Upper lobe of left lung (tissue), 6 donors: ENCODE measurements around the gene OSBPL2. TPM values are rescaled to one million over a fixed set of nuclear protein-coding genes. Genes with fewer than 3 reads are reported as not detected.
A peak's percentile ranks its signal among the peaks of the same experiment; 100 is the strongest.

Experiments
- ATAC-seq, 2 donors: fragments of 200-7000 bp; cut with Tn5 transposase; one replicate each; pipeline ENCODE4 v1.9.1; 2022; ENCODE audit warnings: mild to moderate bottlenecking in 2 of 2, moderate library complexity in 2 of 2; ENCODE audit not compliant: low FRiP score in 2 of 2
- DNase-seq, 2 donors: peaks; one replicate each; pipeline ENCODE4 v3.0.0-alpha.2; 2019 to 2020
- H3K27ac ChIP-seq, 4 donors: fragments of 200-600 bp; sonication (generic); one replicate each; pipeline ENCODE4 v1.5.1; 2016 to 2019
- H3K27me3 ChIP-seq, 4 donors: fragments of 200-600 bp; sonication (generic); one replicate each; pipeline ENCODE4 v1.5.1; 2017 to 2019
- H3K36me3 ChIP-seq, 4 donors: fragments of 200-600 bp; sonication (generic); one replicate each; pipeline ENCODE4 v1.5.1; 2016 to 2019
- H3K4me1 ChIP-seq, 4 donors: fragments of 200-600 bp; sonication (generic); one replicate each; pipeline ENCODE4 v1.5.1; 2018 to 2019
- H3K4me3 ChIP-seq, 4 donors: fragments of 200-600 bp; sonication (generic); one replicate each; pipeline ENCODE4 v1.5.1; 2017 to 2019; ENCODE audit warnings: mild to moderate bottlenecking in 2 of 4, moderate library complexity in 1 of 4
- H3K9me3 ChIP-seq, 4 donors: fragments of 200-600 bp; sonication (generic); one replicate each; pipeline ENCODE4 v1.5.1; 2018 to 2019
- EP300 ChIP-seq, 4 donors: sonication (generic); formaldehyde crosslinking; IDR thresholded peaks; one replicate each; pipeline ENCODE4 v1.5.1; 2017; ENCODE audit warnings: antibody characterized with exemption in 4 of 4, control low read depth in 2 of 4
- POLR2A ChIP-seq, 4 donors: fragments of 450-650 bp; IDR thresholded peaks; one replicate each; pipeline ENCODE4 v1.5.1; 2016 to 2017; ENCODE audit warnings: antibody characterized with exemption in 4 of 4, mild to moderate bottlenecking in 2 of 4
- POLR2AphosphoS5 ChIP-seq, 2 donors: sonication (generic); formaldehyde crosslinking; IDR thresholded peaks; one replicate each; pipeline ENCODE4 v1.5.1; 2017; ENCODE audit warnings: antibody characterized with exemption in 2 of 2
- WGBS, 2 donors: methylation state at CpG; one replicate each; pipeline ENCODE4 v1.1.5; 2017 to 2018; 5-methylcytosine and 5-hydroxymethylcytosine counted together
- total RNA-seq, 6 donors: library from RNA; depleted of rRNA in 4 of 6; stranded (reverse); fragments of >200 nt in 4 of 6; gene quantifications; one replicate each; pipeline versions ENCODE4 v1.1.0 to v1.2.1, GENCODE V29; 2016 to 2021
- TF ChIP-seq, protein P1 (sequence below), 6 experiments: fragments of 450-650 bp in 4 of 6; fragments of 200-600 bp in 2 of 6; sonication (generic) in 2 of 6; IDR thresholded peaks; one replicate each; pipeline ENCODE4 v1.5.1; 2016 to 2019; ENCODE audit warnings: antibody characterized with exemption in 6 of 6
- donor health status: DM: no; HTN: no; CAD: no; lungs with moderate emphysema.
- donor health status: DM: no; HTN: yes; CAD: no; lungs with severe emphysema.

The OSBPL2 gene
- total RNA-seq, 6 donors from 2014 or later, result 35.7 to 65.0 (median 48.0) TPM

DNA sequence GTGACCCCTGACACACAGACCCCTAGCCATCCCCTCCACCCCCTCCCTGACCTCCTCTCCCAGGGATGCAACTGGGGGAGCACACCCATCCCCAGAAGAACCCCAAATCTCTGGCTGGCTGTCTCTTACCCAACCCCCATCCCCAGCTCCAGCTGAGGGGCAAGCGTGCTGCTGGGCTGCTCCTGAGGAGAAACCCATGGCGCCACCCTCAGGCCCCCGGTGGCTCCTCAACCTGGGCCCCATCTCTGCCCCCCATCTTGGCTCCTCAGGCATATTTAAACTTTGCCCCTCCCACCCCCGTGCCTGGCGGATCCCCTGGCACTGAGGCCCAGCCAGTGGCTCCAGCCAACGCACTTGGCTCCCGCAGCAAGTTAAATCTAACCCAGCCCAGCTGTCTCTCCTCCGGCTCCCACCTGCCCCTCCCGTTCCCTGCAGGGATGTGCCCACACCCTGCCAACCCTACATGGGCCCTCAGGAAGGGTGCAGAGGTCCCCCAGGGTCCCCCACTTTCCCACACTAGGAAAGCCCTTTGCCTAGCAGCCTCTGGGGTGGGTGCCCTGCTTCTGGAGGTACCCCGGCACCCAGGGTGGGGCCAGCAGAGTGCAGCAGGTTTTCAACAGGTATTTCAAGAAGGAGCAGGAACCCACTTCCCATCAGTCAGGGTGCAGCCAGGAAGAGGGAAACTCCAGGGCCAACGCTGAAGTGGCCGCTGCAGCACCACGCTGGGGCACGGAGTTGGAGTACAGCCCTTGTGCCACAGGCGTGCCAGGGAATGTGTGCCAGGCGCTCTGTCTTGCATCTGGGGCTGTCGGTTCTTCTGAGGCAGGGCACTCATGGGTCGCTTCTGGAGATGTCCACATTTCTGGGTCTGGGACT lies 5.3 kb upstream of the OSBPL2 start:
- H3K27ac ChIP-seq, result no peak overlapping the region
- peak in 1 of 2 donors; percentile 54 for DNase-seq

DNA sequence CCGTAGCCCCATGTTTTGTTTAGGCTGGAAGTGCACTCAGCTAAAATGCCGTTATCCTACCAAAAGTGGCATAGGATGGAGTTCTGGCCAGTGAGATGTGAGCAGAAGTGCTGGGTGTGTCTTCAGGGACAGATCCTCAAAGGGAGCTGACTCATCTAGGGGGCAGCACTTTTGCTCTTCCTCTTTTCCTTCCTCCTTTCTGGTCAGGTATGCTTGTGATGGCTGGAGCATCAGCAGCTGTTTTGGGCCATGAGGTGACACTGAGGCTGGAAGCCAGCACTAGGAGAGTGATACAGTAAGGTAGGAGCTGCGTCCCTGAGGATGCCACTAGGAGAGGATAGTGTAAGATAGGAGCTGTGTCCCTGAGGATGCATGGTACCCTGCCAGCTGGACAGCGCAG lies 4.6 kb upstream of the OSBPL2 start:
- Histone ChIP-seq H3K4me1 (peaks cover 2 to 12% (median 6%) of the 10 kb centered on the region in 4 donors), H3K9me3 (no peaks in the 10 kb centered on the region), H3K27ac (no peak overlapping the region), H3K4me3 (no peak overlapping the region), H3K27me3 (no peaks in the 10 kb centered on the region), H3K36me3 (no peaks in the 10 kb centered on the region)
- DNase-seq (no peak), ATAC-seq (no peak)
- 62 to 83% methylated on average over 2 to 4 of the region's 4 CpGs for WGBS, 2 donors
- TF ChIP-seq EP300 (IDR thresholded peaks at IDR 0.05), result no peak
- no peak for TF ChIP-seq POLR2A (IDR thresholded peaks at IDR 0.05)
- TF ChIP-seq, protein P1, sequence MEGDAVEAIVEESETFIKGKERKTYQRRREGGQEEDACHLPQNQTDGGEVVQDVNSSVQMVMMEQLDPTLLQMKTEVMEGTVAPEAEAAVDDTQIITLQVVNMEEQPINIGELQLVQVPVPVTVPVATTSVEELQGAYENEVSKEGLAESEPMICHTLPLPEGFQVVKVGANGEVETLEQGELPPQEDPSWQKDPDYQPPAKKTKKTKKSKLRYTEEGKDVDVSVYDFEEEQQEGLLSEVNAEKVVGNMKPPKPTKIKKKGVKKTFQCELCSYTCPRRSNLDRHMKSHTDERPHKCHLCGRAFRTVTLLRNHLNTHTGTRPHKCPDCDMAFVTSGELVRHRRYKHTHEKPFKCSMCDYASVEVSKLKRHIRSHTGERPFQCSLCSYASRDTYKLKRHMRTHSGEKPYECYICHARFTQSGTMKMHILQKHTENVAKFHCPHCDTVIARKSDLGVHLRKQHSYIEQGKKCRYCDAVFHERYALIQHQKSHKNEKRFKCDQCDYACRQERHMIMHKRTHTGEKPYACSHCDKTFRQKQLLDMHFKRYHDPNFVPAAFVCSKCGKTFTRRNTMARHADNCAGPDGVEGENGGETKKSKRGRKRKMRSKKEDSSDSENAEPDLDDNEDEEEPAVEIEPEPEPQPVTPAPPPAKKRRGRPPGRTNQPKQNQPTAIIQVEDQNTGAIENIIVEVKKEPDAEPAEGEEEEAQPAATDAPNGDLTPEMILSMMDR (IDR thresholded peaks at IDR 0.05), result no peak
- TF ChIP-seq POLR2AphosphoS5 (IDR thresholded peaks at IDR 0.05), result no peak

More for the DNA sequence above, 5.3 kb upstream of the OSBPL2 start:
- no peak for ATAC-seq
- H3K36me3 ChIP-seq, result no peaks in the 10 kb centered on the region
- H3K4me3 ChIP-seq, result no peak overlapping the region
- H3K27me3 ChIP-seq, result no peaks in the 10 kb centered on the region
- TF ChIP-seq, protein P1 (IDR thresholded peaks at IDR 0.05), result no peak
- TF ChIP-seq POLR2A (IDR thresholded peaks at IDR 0.05) (no peak), EP300 (IDR thresholded peaks at IDR 0.05) (no peak), POLR2AphosphoS5 (IDR thresholded peaks at IDR 0.05) (no peak)
- 55 to 58% methylated on average over 6 to 17 of the region's 18 CpGs for WGBS, 2 donors
- peaks cover 2 to 12% (median 6%) of the 10 kb centered on the region in 4 donors for H3K4me1 ChIP-seq
- H3K9me3 ChIP-seq, result no peaks in the 10 kb centered on the region

DNA sequence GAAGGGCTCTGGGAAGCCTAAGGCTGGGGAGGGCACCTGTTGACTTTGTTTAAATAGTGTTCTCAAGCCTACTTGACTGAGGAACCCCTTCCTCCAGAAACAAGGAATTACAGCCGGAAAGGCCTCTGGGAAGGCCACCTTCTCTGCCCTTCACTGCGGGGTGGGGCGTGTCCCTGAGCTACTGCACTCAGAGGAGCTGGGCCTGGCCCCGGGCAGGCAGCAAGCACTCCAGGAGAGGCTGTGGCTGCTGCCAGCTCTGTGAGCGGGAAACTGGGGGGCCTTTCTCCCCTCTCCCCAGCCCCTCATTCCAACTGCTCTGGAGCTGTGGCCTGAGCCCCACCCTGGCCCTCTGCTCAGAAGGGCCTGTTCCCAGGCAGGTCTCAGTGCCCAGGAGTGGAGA lies 4.0 kb upstream of the OSBPL2 start:
- 45% methylated on average over 5 of the region's 5 CpGs; no CpG with 5 or more reads in 1 of the 2 donors for WGBS, 2 donors
- Histone ChIP-seq H3K27ac (no peak overlapping the region), H3K9me3 (no peaks in the 10 kb centered on the region), H3K4me3 (no peak overlapping the region), H3K36me3 (no peaks in the 10 kb centered on the region), H3K4me1 (peaks cover 4 to 15% (median 8%) of the 10 kb centered on the region in 4 donors), H3K27me3 (no peaks in the 10 kb centered on the region)
- TF ChIP-seq POLR2A (IDR thresholded peaks at IDR 0.05) (no peak), EP300 (IDR thresholded peaks at IDR 0.05) (no peak), POLR2AphosphoS5 (IDR thresholded peaks at IDR 0.05) (no peak)
- TF ChIP-seq, protein P1 (IDR thresholded peaks at IDR 0.05), result no peak
- peak in 1 of 2 donors; percentile 68 for DNase-seq
- no peak for ATAC-seq

DNA sequence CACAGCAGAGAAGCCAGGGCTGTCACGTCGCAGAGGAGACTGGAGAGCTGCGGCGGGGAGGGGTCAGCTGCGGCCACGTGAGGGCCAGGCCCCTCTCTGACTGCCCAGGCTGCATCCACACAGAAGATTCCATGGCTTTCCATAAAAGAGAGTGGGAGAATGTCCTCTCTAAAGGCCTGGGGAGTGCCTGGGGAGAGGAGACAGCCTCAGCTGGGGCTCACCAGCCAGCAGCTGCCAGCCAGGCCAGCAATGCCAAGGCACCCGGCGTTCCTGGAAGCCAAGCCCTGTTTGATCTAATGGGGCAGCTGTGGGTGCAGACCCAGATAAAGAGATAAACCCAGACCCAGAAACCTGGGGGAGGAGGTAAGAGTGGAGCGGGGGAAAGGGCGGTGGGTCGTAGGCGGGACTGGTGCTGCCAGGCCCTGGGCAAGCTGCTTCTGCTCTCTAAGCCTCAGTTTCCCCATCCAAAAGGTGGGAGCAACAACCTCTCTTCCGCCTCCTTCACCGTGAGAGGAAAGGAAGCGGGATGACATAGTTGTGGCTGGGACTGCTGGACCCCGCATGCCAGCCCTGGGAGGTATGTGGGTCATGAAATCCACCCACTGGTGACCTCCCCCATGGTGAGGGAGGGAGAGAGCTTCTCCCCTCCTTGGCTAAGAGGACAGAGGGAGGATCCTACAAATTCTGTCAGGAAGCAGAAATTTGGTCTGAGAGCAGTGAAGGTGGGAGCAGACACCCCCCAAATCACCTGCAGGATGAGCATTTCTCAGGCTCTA lies 3.1 kb upstream of the OSBPL2 start:
- Histone ChIP-seq H3K27ac (no peak overlapping the region), H3K4me1 (peaks cover 12 to 24% (median 17%) of the 10 kb centered on the region in 4 donors), H3K9me3 (no peaks in the 10 kb centered on the region), H3K27me3 (no peaks in the 10 kb centered on the region), H3K4me3 (no peak overlapping the region), H3K36me3 (no peaks in the 10 kb centered on the region)
- ATAC-seq, result no peak
- DNase-seq, result no peak
- TF ChIP-seq, protein P1 (IDR thresholded peaks at IDR 0.05), result no peak
- TF ChIP-seq POLR2A (IDR thresholded peaks at IDR 0.05) (no peak), POLR2AphosphoS5 (IDR thresholded peaks at IDR 0.05) (no peak), EP300 (IDR thresholded peaks at IDR 0.05) (no peak)
- 65 to 74% methylated on average over 16 of the region's 16 CpGs for WGBS, 2 donors
